ENCODE measurements around the gene PHETA1. TPM values are rescaled to one million over a fixed set of nuclear protein-coding genes. Genes with fewer than 3 reads are reported as not detected.

The PHETA1 gene
- total RNA-seq, 1 experiment from 2014 or later = 12.4 TPM

DNA sequence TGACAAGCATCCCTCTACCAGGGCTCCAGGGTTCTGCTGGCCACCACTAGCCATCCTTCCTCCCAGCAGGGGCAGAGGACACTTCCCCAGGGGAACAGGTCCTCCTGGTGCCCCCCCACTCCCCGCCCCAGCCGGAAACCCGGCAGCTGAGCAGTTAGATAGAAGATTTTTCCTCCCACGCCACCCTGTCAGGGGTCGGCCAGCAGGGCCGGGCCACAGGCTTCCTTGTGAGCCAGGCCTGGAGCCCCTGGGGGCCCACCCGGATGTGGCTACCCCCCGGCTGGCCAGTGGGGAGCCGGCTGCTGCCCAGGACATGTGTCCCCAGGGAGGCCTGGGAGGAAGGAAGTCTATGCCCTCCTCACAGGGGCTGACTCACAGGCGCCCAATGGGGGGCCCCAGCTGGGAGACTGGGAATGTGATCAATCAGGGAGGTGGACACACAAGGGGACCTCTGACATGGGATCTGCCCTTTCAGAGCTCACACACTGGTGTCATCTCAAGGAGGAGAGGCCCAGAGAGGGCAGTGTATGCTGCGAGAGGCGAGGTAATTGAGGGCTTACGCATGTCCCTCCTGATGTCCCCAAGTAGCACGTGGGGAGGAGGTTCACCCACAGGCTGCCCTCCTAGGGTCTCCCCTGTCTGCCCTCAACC, 41.0 kb upstream of the PHETA1 start:
- peaks cover 70% of the 10 kb centered on the region for H3K4me1 Mint-ChIP-seq
- 0 out of 2 replicates have a peak overlapping the region, but pooled peaks have one; percentile 36 for H3K27ac Mint-ChIP-seq
- ATAC-seq (no peak), DNase-seq (ENCODE audit: low spot score) (no peak)
- ChIA-PET CTCF (interaction anchor here (1.0 to 3.5 kb wide), 3 partner anchors 13 to 41 kb away, joined by 8 to 48 read pairs (median 8); no protein-coding TSS in a partner anchor), POLR2A (no interaction called here)
- TF ChIP-seq, protein P1, sequence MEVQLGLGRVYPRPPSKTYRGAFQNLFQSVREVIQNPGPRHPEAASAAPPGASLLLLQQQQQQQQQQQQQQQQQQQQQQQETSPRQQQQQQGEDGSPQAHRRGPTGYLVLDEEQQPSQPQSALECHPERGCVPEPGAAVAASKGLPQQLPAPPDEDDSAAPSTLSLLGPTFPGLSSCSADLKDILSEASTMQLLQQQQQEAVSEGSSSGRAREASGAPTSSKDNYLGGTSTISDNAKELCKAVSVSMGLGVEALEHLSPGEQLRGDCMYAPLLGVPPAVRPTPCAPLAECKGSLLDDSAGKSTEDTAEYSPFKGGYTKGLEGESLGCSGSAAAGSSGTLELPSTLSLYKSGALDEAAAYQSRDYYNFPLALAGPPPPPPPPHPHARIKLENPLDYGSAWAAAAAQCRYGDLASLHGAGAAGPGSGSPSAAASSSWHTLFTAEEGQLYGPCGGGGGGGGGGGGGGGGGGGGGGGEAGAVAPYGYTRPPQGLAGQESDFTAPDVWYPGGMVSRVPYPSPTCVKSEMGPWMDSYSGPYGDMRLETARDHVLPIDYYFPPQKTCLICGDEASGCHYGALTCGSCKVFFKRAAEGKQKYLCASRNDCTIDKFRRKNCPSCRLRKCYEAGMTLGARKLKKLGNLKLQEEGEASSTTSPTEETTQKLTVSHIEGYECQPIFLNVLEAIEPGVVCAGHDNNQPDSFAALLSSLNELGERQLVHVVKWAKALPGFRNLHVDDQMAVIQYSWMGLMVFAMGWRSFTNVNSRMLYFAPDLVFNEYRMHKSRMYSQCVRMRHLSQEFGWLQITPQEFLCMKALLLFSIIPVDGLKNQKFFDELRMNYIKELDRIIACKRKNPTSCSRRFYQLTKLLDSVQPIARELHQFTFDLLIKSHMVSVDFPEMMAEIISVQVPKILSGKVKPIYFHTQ (CRISPR knock-in tag; IDR thresholded peaks at IDR 0.05) = no peak
- TF ChIP-seq, protein P2, sequence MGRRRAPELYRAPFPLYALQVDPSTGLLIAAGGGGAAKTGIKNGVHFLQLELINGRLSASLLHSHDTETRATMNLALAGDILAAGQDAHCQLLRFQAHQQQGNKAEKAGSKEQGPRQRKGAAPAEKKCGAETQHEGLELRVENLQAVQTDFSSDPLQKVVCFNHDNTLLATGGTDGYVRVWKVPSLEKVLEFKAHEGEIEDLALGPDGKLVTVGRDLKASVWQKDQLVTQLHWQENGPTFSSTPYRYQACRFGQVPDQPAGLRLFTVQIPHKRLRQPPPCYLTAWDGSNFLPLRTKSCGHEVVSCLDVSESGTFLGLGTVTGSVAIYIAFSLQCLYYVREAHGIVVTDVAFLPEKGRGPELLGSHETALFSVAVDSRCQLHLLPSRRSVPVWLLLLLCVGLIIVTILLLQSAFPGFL (CRISPR knock-in tag; IDR thresholded peaks at IDR 0.05; ENCODE audit: borderline replicate concordance) = no peak
- TF ChIP-seq TEAD1 (CRISPR knock-in tag; IDR thresholded peaks at IDR 0.05) (0 out of 2 replicates have a peak, but pooled peaks have one; percentile 22), ZNF423 (CRISPR knock-in tag; IDR thresholded peaks at IDR 0.05) (peak; percentile 81), PRRX2 (CRISPR knock-in tag; IDR thresholded peaks at IDR 0.05) (no peak)
- no peaks in the 10 kb centered on the region for H3K27me3 Mint-ChIP-seq (ENCODE audit: low read depth)
- no peak overlapping the region for H3K4me3 Mint-ChIP-seq
- H3K36me3 Mint-ChIP-seq = no peaks in the 10 kb centered on the region
- H3K9me3 Mint-ChIP-seq = no peaks in the 10 kb centered on the region

DNA sequence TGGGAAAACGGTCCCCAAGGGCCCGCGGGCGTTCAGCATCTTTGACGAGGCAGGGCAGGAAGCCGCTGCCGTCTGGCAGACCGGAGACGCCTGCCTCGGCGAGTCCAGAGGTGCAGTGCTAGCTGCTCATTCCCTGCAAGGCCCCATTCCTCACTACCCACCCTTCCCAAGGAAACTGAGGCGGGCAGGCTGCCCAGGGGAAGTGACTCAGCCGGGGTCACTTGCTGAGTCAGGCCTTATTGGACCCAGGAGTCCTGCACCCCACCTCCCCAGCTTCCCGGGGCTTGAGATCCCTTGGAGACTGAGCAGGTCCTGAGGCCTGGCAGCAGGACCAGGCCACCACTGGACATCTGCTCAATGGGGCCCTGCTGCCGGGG, 40.5 kb upstream of the PHETA1 start:
- Mint-ChIP-seq H3K9me3 (no peaks in the 10 kb centered on the region), H3K27me3 (ENCODE audit: low read depth) (0 out of 2 replicates have a peak, but pooled peaks cover under 1% of the 10 kb centered on the region), H3K4me3 (no peak overlapping the region), H3K27ac (no peak overlapping the region), H3K4me1 (peaks cover 69% of the 10 kb centered on the region), H3K36me3 (no peaks in the 10 kb centered on the region)
- CTCF ChIA-PET = interaction anchor here (0.5 to 3.5 kb wide), 4 partner anchors 12 to 251 kb away, joined by 3 to 48 read pairs (median 7); no protein-coding TSS in a partner anchor
- POLR2A ChIA-PET = interaction anchor here (1.1 kb wide), 1 partner anchor 36 kb away, joined by 3 read pairs; no protein-coding TSS in a partner anchor
- ATAC-seq (no peak), DNase-seq (ENCODE audit: low spot score) (no peak)
- TF ChIP-seq, protein P1 (CRISPR knock-in tag; IDR thresholded peaks at IDR 0.05) = no peak
- TF ChIP-seq JAZF1 (CRISPR knock-in tag; IDR thresholded peaks at IDR 0.05) = no peak

DNA sequence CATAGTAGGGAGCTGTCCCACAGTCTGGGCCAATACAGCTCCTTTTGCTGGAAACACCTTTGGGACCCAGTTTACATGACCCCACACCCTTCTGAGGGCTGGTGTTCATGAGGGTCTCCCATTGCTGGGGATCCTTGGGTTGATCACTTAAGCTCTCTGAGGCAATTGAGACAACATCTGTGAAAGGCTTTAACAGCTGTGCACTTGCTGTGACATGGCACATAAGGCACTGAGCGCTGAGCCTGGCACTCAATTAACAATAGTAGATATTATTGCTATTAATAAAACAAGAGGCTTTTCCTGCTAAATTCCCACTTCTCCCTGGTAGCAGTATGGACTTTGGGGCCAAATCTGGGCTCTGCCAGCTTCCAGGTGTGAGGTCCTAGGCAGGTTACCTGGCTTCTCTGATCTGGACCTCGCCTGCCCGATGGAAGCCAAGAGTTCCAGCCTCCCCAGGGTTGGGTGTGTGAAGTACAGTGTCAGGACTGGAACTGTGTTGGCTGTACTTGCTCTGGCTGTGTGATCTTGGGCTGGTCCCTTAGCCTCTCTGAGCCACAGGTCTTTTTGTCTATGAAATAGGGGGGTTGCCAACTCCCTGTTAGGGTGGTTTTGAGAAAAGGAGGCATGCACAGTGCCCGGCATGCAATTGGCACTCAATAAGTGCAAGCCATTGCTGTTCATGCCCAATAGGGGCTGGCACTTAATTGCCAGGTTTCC, 39.9 kb upstream of the PHETA1 start:
- H3K9me3 Mint-ChIP-seq = no peaks in the 10 kb centered on the region
- H3K36me3 Mint-ChIP-seq = no peaks in the 10 kb centered on the region
- CTCF ChIA-PET = interaction anchor here (0.5 to 2.8 kb wide), 4 partner anchors 12 to 251 kb away, joined by 3 to 14 read pairs (median 7); no protein-coding TSS in a partner anchor
- POLR2A ChIA-PET = interaction anchor here (1.1 kb wide), 1 partner anchor 37 kb away, joined by 3 read pairs; no protein-coding TSS in a partner anchor
- H3K4me3 Mint-ChIP-seq = no peak overlapping the region
- peaks cover 71% of the 10 kb centered on the region for H3K4me1 Mint-ChIP-seq
- no peak for DNase-seq (ENCODE audit: low spot score)
- 0 out of 2 replicates have a peak, but pooled peaks cover 2% of the 10 kb centered on the region for H3K27me3 Mint-ChIP-seq (ENCODE audit: low read depth)
- no peak overlapping the region for H3K27ac Mint-ChIP-seq
- ATAC-seq = no peak
- no peak for TF ChIP-seq FOXK1 (CRISPR knock-in tag; IDR thresholded peaks at IDR 0.05)
- no peak for TF ChIP-seq ZBTB21 (CRISPR knock-in tag; IDR thresholded peaks at IDR 0.05; ENCODE audit: borderline replicate concordance)
- TF ChIP-seq, protein P3, sequence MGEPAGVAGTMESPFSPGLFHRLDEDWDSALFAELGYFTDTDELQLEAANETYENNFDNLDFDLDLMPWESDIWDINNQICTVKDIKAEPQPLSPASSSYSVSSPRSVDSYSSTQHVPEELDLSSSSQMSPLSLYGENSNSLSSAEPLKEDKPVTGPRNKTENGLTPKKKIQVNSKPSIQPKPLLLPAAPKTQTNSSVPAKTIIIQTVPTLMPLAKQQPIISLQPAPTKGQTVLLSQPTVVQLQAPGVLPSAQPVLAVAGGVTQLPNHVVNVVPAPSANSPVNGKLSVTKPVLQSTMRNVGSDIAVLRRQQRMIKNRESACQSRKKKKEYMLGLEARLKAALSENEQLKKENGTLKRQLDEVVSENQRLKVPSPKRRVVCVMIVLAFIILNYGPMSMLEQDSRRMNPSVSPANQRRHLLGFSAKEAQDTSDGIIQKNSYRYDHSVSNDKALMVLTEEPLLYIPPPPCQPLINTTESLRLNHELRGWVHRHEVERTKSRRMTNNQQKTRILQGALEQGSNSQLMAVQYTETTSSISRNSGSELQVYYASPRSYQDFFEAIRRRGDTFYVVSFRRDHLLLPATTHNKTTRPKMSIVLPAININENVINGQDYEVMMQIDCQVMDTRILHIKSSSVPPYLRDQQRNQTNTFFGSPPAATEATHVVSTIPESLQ (CRISPR knock-in tag; IDR thresholded peaks at IDR 0.05) = no peak
- TF ChIP-seq, protein P4, sequence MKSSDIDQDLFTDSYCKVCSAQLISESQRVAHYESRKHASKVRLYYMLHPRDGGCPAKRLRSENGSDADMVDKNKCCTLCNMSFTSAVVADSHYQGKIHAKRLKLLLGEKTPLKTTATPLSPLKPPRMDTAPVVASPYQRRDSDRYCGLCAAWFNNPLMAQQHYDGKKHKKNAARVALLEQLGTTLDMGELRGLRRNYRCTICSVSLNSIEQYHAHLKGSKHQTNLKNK (CRISPR knock-in tag; IDR thresholded peaks at IDR 0.05) = no peak
- TF ChIP-seq CREB1 (CRISPR knock-in tag; IDR thresholded peaks at IDR 0.05) = no peak
- no peak for TF ChIP-seq ZNF396 (CRISPR knock-in tag; IDR thresholded peaks at IDR 0.05; ENCODE audit: borderline replicate concordance)
- no peak for TF ChIP-seq GABPB1 (CRISPR knock-in tag; IDR thresholded peaks at IDR 0.05)
- no peak for TF ChIP-seq GTF2I (CRISPR knock-in tag; conservative IDR thresholded peaks at IDR 0.05)
- TF ChIP-seq PRRX2 (CRISPR knock-in tag; IDR thresholded peaks at IDR 0.05) = no peak
- TF ChIP-seq, protein P5, sequence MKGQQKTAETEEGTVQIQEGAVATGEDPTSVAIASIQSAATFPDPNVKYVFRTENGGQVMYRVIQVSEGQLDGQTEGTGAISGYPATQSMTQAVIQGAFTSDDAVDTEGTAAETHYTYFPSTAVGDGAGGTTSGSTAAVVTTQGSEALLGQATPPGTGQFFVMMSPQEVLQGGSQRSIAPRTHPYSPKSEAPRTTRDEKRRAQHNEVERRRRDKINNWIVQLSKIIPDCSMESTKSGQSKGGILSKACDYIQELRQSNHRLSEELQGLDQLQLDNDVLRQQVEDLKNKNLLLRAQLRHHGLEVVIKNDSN (CRISPR knock-in tag; IDR thresholded peaks at IDR 0.05) = no peak
- TF ChIP-seq KAT7 (CRISPR knock-in tag; IDR thresholded peaks at IDR 0.05; ENCODE audit: borderline replicate concordance) = no peak

Measured in WTC11 (cell line).